Activated CD8-positive, alpha-beta T cell treated with anti-CD3 and anti-CD28 coated beads for 36 hours (primary cell): ENCODE results near the gene MTX1. TPM values are rescaled to one million over a fixed set of nuclear protein-coding genes. Genes with fewer than 3 reads are reported as not detected.
"Not testable (repeated sequence)": the region's sequence is repeated elsewhere in the genome, so short reads cannot be mapped to it uniquely, and the experiment has no call there.

Source experiments
- ATAC-seq: fragments of 200-7000 bp; cut with Tn5 transposase; one replicate; pipeline ENCODE4 v1.10.0; 2021; ENCODE audit warnings: mild to moderate bottlenecking, moderate library complexity
- CTCF ChIA-PET: fragments of 350-600 bp; sonication (Branson Sonifier 250); formaldehyde crosslinking; loops from one replicate; lab custom pipeline; 2021; ENCODE audit warnings: antibody characterized with exemption; lab: Charles Lee
- POLR2A ChIA-PET: fragments of 350-600 bp; sonication (Branson Sonifier 250); formaldehyde crosslinking; loops from one replicate; lab custom pipeline; 2021; ENCODE audit warnings: antibody characterized with exemption; lab: Charles Lee
- DNase-seq: peaks from one replicate; pipeline ENCODE4 v3.0.0-alpha.2; 2020
- H3K27ac Mint-ChIP-seq: one replicate; pipeline ENCODE4 v1.8.0; 2021; ENCODE audit warnings: mild to moderate bottlenecking, mixed read lengths
- H3K27me3 Mint-ChIP-seq: one replicate; pipeline ENCODE4 v1.8.0; 2021; ENCODE audit warnings: mixed read lengths
- H3K36me3 Mint-ChIP-seq: one replicate; pipeline ENCODE4 v1.8.0; 2021; ENCODE audit warnings: low read depth, mixed read lengths
- H3K4me1 Mint-ChIP-seq: one replicate; pipeline ENCODE4 v1.8.0; 2021; ENCODE audit warnings: low read depth, mixed read lengths
- H3K4me3 Mint-ChIP-seq: one replicate; pipeline ENCODE4 v1.8.0; 2021; ENCODE audit warnings: mild to moderate bottlenecking, moderate library complexity, mixed read lengths
- H3K9me3 Mint-ChIP-seq: one replicate; pipeline ENCODE4 v1.8.0; 2021; ENCODE audit warnings: mixed read lengths
- CTCF ChIP-seq: fragments of 200-600 bp; IDR thresholded peaks from one replicate; pipeline ENCODE4 v1.8.0; 2022; ENCODE audit warnings: antibody characterized with exemption, mild to moderate bottlenecking
- intact Hi-C: fragments of 100-400 bp; cut with micrococcal nuclease; formaldehyde crosslinking; loops from one replicate; pipeline ENCODE4 v1.10.0; 2022
- total RNA-seq, 2 experiments: library from RNA; stranded (reverse); gene quantifications; one replicate each; pipeline ENCODE4 v1.2.3, GENCODE V29; 2021

The MTX1 gene
- total RNA-seq, 2 experiments from 2014 or later: 59.2 to 61.0 TPM

- CTCF ChIA-PET: interaction anchor here (2.6 kb wide), 1 partner anchor 12 kb away, joined by 10 read pairs; no protein-coding TSS in a partner anchor
- no peaks in the 10 kb centered on the region for H3K36me3 Mint-ChIP-seq
- H3K9me3 Mint-ChIP-seq: no peaks in the 10 kb centered on the region
- no peak for TF ChIP-seq CTCF
- no peak overlapping the region for H3K4me3 Mint-ChIP-seq
- ATAC-seq: no peak
- peak overlapping the region; percentile 53 for H3K27ac Mint-ChIP-seq
- no peaks in the 10 kb centered on the region for H3K27me3 Mint-ChIP-seq
- intact Hi-C loops: no loop called here
- H3K4me1 Mint-ChIP-seq: peaks cover 7% of the 10 kb centered on the region
- POLR2A ChIA-PET: interaction anchor here (1.2 kb wide), 1 partner anchor 14 kb away, joined by 3 read pairs; the partner anchor contains the start of gene TRIM46
- no peak for DNase-seq
Measured at GRCh38 chr1:155187456-155187891, 21.0 kb upstream of the MTX1 start.

GRCh38 chr1:155188268-155188667 is 20.2 kb upstream of the MTX1 start:
- Mint-ChIP-seq H3K9me3 (no peaks in the 10 kb centered on the region), H3K36me3 (no peaks in the 10 kb centered on the region), H3K4me1 (peaks cover 14% of the 10 kb centered on the region), H3K27ac (peak overlapping the region; percentile 58), H3K4me3 (no peak overlapping the region), H3K27me3 (no peaks in the 10 kb centered on the region)
- ChIA-PET POLR2A (interaction anchor here (1.2 kb wide), 1 partner anchor 14 kb away, joined by 3 read pairs; the partner anchor contains the start of gene TRIM46), CTCF (no interaction called here)
- ATAC-seq: no peak
- no peak for TF ChIP-seq CTCF
- intact Hi-C loops: no loop called here
- no peak for DNase-seq

- H3K27me3 Mint-ChIP-seq, POLR2A ChIA-PET, DNase-seq, ATAC-seq, intact Hi-C loops, H3K27ac Mint-ChIP-seq, H3K9me3 Mint-ChIP-seq, H3K36me3 Mint-ChIP-seq, H3K4me3 Mint-ChIP-seq, CTCF ChIA-PET: not testable (repeated sequence)
- H3K4me1 Mint-ChIP-seq: peaks cover 20% of the 10 kb centered on the region
Measured at GRCh38 chr1:155189926-155190325, 18.6 kb upstream of the MTX1 start.

GRCh38 chr1:155191904-155192303 is 16.6 kb upstream of the MTX1 start:
- ChIA-PET CTCF (interaction anchor here (5.2 to 7.5 kb wide), 2 partner anchors 16 to 17 kb away, joined by 61 to 175 read pairs; partner anchors contain the start of genes KRTCAP2, MTX1, THBS3 and TRIM46), POLR2A (interaction anchor here (0.6 to 5.8 kb wide), 4 partner anchors 8 to 61 kb away, joined by 3 to 52 read pairs (median 6); partner anchors contain the start of genes MTX1 and THBS3)
- Mint-ChIP-seq H3K4me1 (peaks cover 28% of the 10 kb centered on the region), H3K9me3 (no peaks in the 10 kb centered on the region), H3K27ac (peak overlapping the region; percentile 85), H3K27me3 (no peaks in the 10 kb centered on the region), H3K4me3 (no peak overlapping the region), H3K36me3 (no peaks in the 10 kb centered on the region)
- ATAC-seq: no peak
- TF ChIP-seq CTCF: no peak
- intact Hi-C loops: no loop called here
- DNase-seq: peak; percentile 25

GRCh38 chr1:155192346-155193274 is 15.9 kb upstream of the MTX1 start:
- Mint-ChIP-seq H3K4me3 (peak overlapping the region; percentile 90), H3K27ac (peak overlapping the region; percentile 99), H3K4me1 (peaks cover 28% of the 10 kb centered on the region), H3K36me3 (no peaks in the 10 kb centered on the region), H3K9me3 (no peaks in the 10 kb centered on the region), H3K27me3 (no peaks in the 10 kb centered on the region)
- ChIA-PET CTCF (interaction anchor here (0.8 to 7.5 kb wide), 17 partner anchors 11 to 174 kb away, joined by 3 to 175 read pairs (median 7); partner anchors contain the start of genes KRTCAP2, MTX1, SLC50A1 and THBS3), POLR2A (interaction anchor here (0.6 to 5.8 kb wide), 13 partner anchors 8 to 130 kb away, joined by 3 to 57 read pairs (median 3); partner anchors contain the start of genes KRTCAP2, MTX1, THBS3 and TRIM46)
- TF ChIP-seq CTCF: no peak
- peak; percentile 68 for DNase-seq
- intact Hi-C loops: no loop called here
- peak; percentile 6 for ATAC-seq
